Esophagus mucosa (tissue), 1 donor: ENCODE data around the gene LBH. TPM values are rescaled to one million over a fixed set of nuclear protein-coding genes. Genes with fewer than 3 reads are reported as not detected.

Experiments used
- ATAC-seq: fragments of 200-7000 bp; cut with Tn5 transposase; one replicate; pipeline ENCODE4 v1.9.1; 2020
- total RNA-seq: library from RNA; stranded (reverse); gene quantifications from one replicate; pipeline ENCODE4 v1.2.4, GENCODE V29; 2023
- donor health status: DM: yes; HTN: yes; CAD: no.

Gene LBH
- 4.0 TPM for total RNA-seq

GRCh38 chr2:30231212-30231995, at the start of gene LBH:
Gene LBH (plus strand): TSS chr2:30231534. CDS start chr2:30231739, 205 bp downstream.
- ATAC-seq, result peak; percentile 79

- ATAC-seq, result no peak
Observed at GRCh38 chr2:30184035-30184434, 47.3 kb upstream of the LBH start.

GRCh38 chr2:30185178-30185577, 46.2 kb upstream of the LBH start:
- ATAC-seq, result no peak

- no peak for ATAC-seq
Observed at GRCh38 chr2:30188292-30188691, 43.0 kb upstream of the LBH start.

- no peak for ATAC-seq
Observed at GRCh38 chr2:30190637-30191036, 40.7 kb upstream of the LBH start.

GRCh38 chr2:30191107-30191506, 40.2 kb upstream of the LBH start:
- no peak for ATAC-seq

- no peak for ATAC-seq
Observed at GRCh38 chr2:30191819-30192271, 39.5 kb upstream of the LBH start.

GRCh38 chr2:30192314-30192713, 39.0 kb upstream of the LBH start:
- ATAC-seq, result no peak

GRCh38 chr2:30193104-30193681, 38.1 kb upstream of the LBH start:
- no peak for ATAC-seq

GRCh38 chr2:30194421-30194820, 36.9 kb upstream of the LBH start:
- no peak for ATAC-seq

- no peak for ATAC-seq
Observed at GRCh38 chr2:30195016-30195415, 36.3 kb upstream of the LBH start.

GRCh38 chr2:30197570-30198192, 33.7 kb upstream of the LBH start:
- no peak for ATAC-seq

GRCh38 chr2:30201990-30202389, 29.3 kb upstream of the LBH start:
- ATAC-seq, result no peak

- ATAC-seq, result no peak
Observed at GRCh38 chr2:30203156-30203555, 28.2 kb upstream of the LBH start.

GRCh38 chr2:30204281-30204680, 27.1 kb upstream of the LBH start:
- no peak for ATAC-seq

- ATAC-seq, result no peak
Observed at GRCh38 chr2:30205456-30205855, 25.9 kb upstream of the LBH start.

GRCh38 chr2:30206461-30207430, 24.6 kb upstream of the LBH start:
- ATAC-seq, result no peak

- ATAC-seq, result peak; percentile 85
Observed at GRCh38 chr2:30208453-30208852, 22.9 kb upstream of the LBH start.

GRCh38 chr2:30209227-30209626, 22.1 kb upstream of the LBH start:
- ATAC-seq, result no peak

- no peak for ATAC-seq
Observed at GRCh38 chr2:30213326-30213725, 18.0 kb upstream of the LBH start.

GRCh38 chr2:30213907-30214463, 17.3 kb upstream of the LBH start:
- ATAC-seq, result no peak

- no peak for ATAC-seq
Observed at GRCh38 chr2:30216157-30216556, 15.2 kb upstream of the LBH start.
